ENCODE results near the gene APCDD1L. TPM values are rescaled to one million over a fixed set of nuclear protein-coding genes. Genes with fewer than 3 reads are reported as not detected.

APCDD1L gene
- total and polyA plus RNA-seq, 4 donors = 0.02 to 0.74 (median 0.31) TPM

GRCh38 chr20:58475466-58475865 lies 39.7 kb downstream of the APCDD1L start:
- WGBS, 2 donors = 92 to 93% methylated on average over 10 of the region's 10 CpGs
- no peaks in the 10 kb centered on the region for H3K27me3 ChIP-seq (ENCODE audit: control insufficient read depth in 3 of 3, insufficient read depth in 3 of 3, low read length in 2 of 3)
- no peak overlapping the region for H3K27ac ChIP-seq (ENCODE audit: low read depth in 1 of 2, low read length in 1 of 2)
- H3K9ac ChIP-seq (ENCODE audit: insufficient read depth in 1 of 2, low read length in 2 of 2) = no peak overlapping the region
- H3K4me1 ChIP-seq (ENCODE audit: control insufficient read depth in 5 of 5, insufficient read depth in 5 of 5, low read length in 5 of 5) = peaks cover 0 to 23% (median 3%) of the 10 kb centered on the region in 5 donors
- no peak for ATAC-seq (ENCODE audit: insufficient read depth, low FRiP score)
- no peaks in the 10 kb centered on the region for H3K36me3 ChIP-seq (ENCODE audit: control insufficient read depth in 4 of 4, insufficient read depth in 4 of 4, low read length in 4 of 4)
- peaks cover 0 to 12% (median 4%) of the 10 kb centered on the region in 4 donors for H3K9me3 ChIP-seq (ENCODE audit: control insufficient read depth in 4 of 4, insufficient read depth in 3 of 4, low read length in 3 of 4)
- DNase-seq = no peak
- no peak for TF ChIP-seq CTCF (IDR thresholded peaks at IDR 0.05; ENCODE audit: control extremely low read depth, extremely low read depth)
- no peak overlapping the region for H3K4me3 ChIP-seq

- no peak for TF ChIP-seq CTCF (IDR thresholded peaks at IDR 0.05; ENCODE audit: control extremely low read depth, extremely low read depth)
- no peaks in the 10 kb centered on the region for H3K36me3 ChIP-seq (ENCODE audit: control insufficient read depth in 4 of 4, insufficient read depth in 4 of 4, low read length in 4 of 4)
- ATAC-seq (ENCODE audit: insufficient read depth, low FRiP score) (no peak), DNase-seq (peak in 2 of 3 donors; percentile 47 to 55)
- H3K4me1 ChIP-seq (ENCODE audit: control insufficient read depth in 5 of 5, insufficient read depth in 5 of 5, low read length in 5 of 5) = peaks cover 0 to 29% (median 3%) of the 10 kb centered on the region in 5 donors
- no peak overlapping the region for H3K9ac ChIP-seq (ENCODE audit: insufficient read depth in 1 of 2, low read length in 2 of 2)
- no peak overlapping the region for H3K4me3 ChIP-seq
- H3K9me3 ChIP-seq (ENCODE audit: control insufficient read depth in 4 of 4, insufficient read depth in 3 of 4, low read length in 3 of 4) = peaks cover 0 to 12% (median 2%) of the 10 kb centered on the region in 4 donors
- no peak overlapping the region for H3K27ac ChIP-seq (ENCODE audit: low read depth in 1 of 2, low read length in 1 of 2)
- no peaks in the 10 kb centered on the region for H3K27me3 ChIP-seq (ENCODE audit: control insufficient read depth in 3 of 3, insufficient read depth in 3 of 3, low read length in 2 of 3)
- 92 to 94% methylated on average over 13 of the region's 13 CpGs for WGBS, 2 donors
These were observed 41.5 kb downstream of the APCDD1L start for GRCh38 chr20:58473453-58474425.

- DNase-seq (no peak), ATAC-seq (ENCODE audit: insufficient read depth, low FRiP score) (no peak)
- Histone ChIP-seq H3K27ac (ENCODE audit: low read depth in 1 of 2, low read length in 1 of 2) (no peak overlapping the region), H3K4me3 (no peak overlapping the region), H3K36me3 (ENCODE audit: control insufficient read depth in 4 of 4, insufficient read depth in 4 of 4, low read length in 4 of 4) (no peaks in the 10 kb centered on the region), H3K27me3 (ENCODE audit: control insufficient read depth in 3 of 3, insufficient read depth in 3 of 3, low read length in 2 of 3) (no peaks in the 10 kb centered on the region), H3K4me1 (ENCODE audit: control insufficient read depth in 5 of 5, insufficient read depth in 5 of 5, low read length in 5 of 5) (peaks cover 0 to 37% (median 3%) of the 10 kb centered on the region in 5 donors), H3K9me3 (ENCODE audit: control insufficient read depth in 4 of 4, insufficient read depth in 3 of 4, low read length in 3 of 4) (peaks cover 0 to 5% (median 0%) of the 10 kb centered on the region in 4 donors), H3K9ac (ENCODE audit: insufficient read depth in 1 of 2, low read length in 2 of 2) (no peak overlapping the region)
- WGBS, 2 donors = 87 to 91% methylated on average over 20 of the region's 20 CpGs
- TF ChIP-seq CTCF (IDR thresholded peaks at IDR 0.05; ENCODE audit: control extremely low read depth, extremely low read depth) = no peak
These were observed 42.8 kb downstream of the APCDD1L start for GRCh38 chr20:58472273-58473018.

Measured in lung (tissue), 12 donors.